HG03175 (cell line): ENCODE results near the gene P2RY1.

Source experiments
- ATAC-seq: cut with Tn5 transposase; IDR thresholded peaks from one replicate; pipeline ENCODE4 v1.9.1; 2021; ENCODE audit warnings: mild to moderate bottlenecking, moderate library complexity; ENCODE audit not compliant: unreplicated experiment

Gene P2RY1

GRCh38 chr3:152834776-152835600, at the start of gene P2RY1:
Gene P2RY1, plus strand, starts transcription at chr3:152835131. Its CDS starts 652 bp downstream, at chr3:152835783.
- peak; percentile 73 for ATAC-seq

- ATAC-seq, result no peak
Observed at GRCh38 chr3:152786977-152787681, 47.8 kb upstream of the P2RY1 start.

- ATAC-seq, result no peak
Observed at GRCh38 chr3:152790651-152791387, 44.1 kb upstream of the P2RY1 start.

- no peak for ATAC-seq
Observed at GRCh38 chr3:152793969-152794368, 41.0 kb upstream of the P2RY1 start.

- no peak for ATAC-seq
Observed at GRCh38 chr3:152797751-152798432, 37.0 kb upstream of the P2RY1 start.

- ATAC-seq, result no peak
Observed at GRCh38 chr3:152811974-152812760, 22.8 kb upstream of the P2RY1 start.

GRCh38 chr3:152817400-152817799, 17.5 kb upstream of the P2RY1 start:
- ATAC-seq, result no peak

GRCh38 chr3:152818027-152818426, 16.9 kb upstream of the P2RY1 start:
- no peak for ATAC-seq

GRCh38 chr3:152823173-152823572, 11.8 kb upstream of the P2RY1 start:
- no peak for ATAC-seq

GRCh38 chr3:152823781-152824180, 11.2 kb upstream of the P2RY1 start:
- no peak for ATAC-seq

- ATAC-seq, result no peak
Observed at GRCh38 chr3:152825566-152825965, 9.4 kb upstream of the P2RY1 start.

- no peak for ATAC-seq
Observed at GRCh38 chr3:152826476-152826875, 8.5 kb upstream of the P2RY1 start.

- ATAC-seq, result no peak
Observed at GRCh38 chr3:152827313-152827712, 7.6 kb upstream of the P2RY1 start.

GRCh38 chr3:152828075-152828840, 6.7 kb upstream of the P2RY1 start:
- ATAC-seq, result no peak

GRCh38 chr3:152830245-152830644, 4.7 kb upstream of the P2RY1 start:
- ATAC-seq, result no peak

- no peak for ATAC-seq
Observed at GRCh38 chr3:152832046-152832445, 2.9 kb upstream of the P2RY1 start.

GRCh38 chr3:152833089-152833488, 1.8 kb upstream of the P2RY1 start:
- ATAC-seq, result no peak

- no peak for ATAC-seq
Observed at GRCh38 chr3:152834191-152834775, 648 bp upstream of the P2RY1 start.

GRCh38 chr3:152835601-152836102, 721 bp downstream of the P2RY1 start:
- no peak for ATAC-seq
